Stimulated activated CD4-positive, alpha-beta T cell treated with anti-CD3 and anti-CD28 coated beads, Interleukin-12 subunit alpha, Interleukin-12 subunit beta, amount 100 ng/mL, for 4 hours (primary cell): ENCODE results near the gene ST3GAL3.

Source experiments
- DNase-seq: peaks from one replicate; pipeline ENCODE4 v3.0.0-alpha.2; 2020

ST3GAL3 gene, protein sequence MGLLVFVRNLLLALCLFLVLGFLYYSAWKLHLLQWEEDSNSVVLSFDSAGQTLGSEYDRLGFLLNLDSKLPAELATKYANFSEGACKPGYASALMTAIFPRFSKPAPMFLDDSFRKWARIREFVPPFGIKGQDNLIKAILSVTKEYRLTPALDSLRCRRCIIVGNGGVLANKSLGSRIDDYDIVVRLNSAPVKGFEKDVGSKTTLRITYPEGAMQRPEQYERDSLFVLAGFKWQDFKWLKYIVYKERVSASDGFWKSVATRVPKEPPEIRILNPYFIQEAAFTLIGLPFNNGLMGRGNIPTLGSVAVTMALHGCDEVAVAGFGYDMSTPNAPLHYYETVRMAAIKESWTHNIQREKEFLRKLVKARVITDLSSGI

DNA sequence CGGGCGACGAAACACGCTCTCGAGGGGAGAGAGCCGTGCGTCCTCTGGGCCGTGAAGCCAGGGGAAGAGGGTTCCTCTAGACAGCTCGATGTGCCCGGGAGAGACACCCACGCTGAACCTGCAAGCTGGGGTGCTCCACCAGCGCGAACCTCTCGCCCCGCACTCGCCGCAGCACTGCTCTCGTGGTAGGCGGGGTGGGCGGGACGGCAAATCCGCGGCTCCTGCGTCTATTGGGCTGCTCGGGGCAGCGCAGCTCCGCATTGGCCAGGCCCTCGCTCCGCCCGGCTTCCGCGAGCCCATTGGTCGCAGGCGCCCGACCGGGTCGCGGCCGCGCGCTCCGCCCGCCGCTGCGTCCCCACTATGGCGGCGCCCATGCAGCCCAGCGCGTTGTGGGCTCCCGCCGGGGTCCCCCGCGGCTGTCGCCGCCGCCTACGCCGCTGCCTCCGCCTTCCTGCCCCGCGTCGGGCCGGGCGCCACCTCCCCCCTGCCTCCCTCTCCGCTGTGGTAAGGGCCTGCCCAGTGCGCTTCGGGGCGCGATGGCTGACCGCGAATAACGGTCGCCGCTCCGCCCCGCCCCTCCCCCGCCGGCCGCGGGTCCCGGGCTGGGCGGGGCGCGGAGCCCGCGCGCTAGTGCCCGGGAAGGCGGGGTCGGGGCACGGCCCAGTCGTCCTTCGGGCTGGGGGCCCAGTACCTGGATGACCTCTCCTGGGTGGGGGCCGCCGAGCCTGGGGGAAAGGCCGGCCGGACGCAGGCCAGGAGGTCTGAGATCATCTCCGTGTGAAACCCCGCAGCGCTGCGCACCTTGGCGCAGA, at the start of gene ST3GAL3:
ST3GAL3 (plus strand) TSS at position 347 of the 812 bp plus-strand sequence. CDS start 28,727 bp downstream, outside the sequence.
- DNase-seq = peak; percentile 92

DNA sequence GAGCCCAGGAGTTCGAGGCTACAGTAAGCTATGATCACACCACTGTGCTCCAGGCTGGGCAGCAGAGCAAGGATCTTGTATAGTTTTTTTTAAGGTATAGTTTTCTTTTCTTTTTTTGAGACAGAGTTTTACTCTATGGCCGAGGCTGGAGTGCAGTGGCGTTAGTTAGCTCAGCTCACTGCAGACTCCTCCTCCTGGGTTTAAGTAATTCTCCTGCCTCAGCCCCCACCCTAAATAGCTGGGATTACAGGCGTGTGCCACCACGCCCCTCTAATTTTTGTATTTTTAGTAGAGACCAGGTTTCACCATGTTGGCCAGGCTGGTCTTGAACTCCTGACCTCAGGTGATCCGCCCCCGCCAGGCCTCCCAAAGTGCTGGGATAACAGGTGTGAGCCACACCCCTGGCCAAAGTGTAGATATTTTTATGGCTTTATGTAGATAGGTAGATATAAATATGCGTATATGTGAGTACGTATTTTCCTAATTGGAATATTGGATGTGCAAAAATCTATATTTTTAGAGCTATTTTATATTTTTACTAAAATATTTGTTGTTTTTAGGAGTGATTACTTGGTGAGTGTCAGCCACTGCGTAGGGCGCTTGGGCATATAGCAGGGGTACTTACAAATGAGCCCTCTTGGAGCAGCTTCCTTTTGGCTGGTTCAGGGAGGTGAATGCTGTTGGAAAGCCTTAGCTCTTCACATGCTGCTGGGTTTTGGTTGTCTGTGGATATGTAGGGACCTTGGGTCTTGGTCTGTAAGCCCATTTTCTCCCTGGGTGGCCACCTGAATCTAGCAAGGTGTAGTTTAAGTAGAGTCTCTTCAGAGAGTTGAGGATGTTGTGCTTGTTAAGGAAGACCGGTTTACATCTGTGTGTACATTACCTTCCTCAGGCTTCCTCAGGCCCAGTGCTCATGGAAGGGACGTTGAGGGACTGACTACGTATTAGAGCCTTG, 47.8 kb upstream of the ST3GAL3 start:
- DNase-seq = no peak

DNA sequence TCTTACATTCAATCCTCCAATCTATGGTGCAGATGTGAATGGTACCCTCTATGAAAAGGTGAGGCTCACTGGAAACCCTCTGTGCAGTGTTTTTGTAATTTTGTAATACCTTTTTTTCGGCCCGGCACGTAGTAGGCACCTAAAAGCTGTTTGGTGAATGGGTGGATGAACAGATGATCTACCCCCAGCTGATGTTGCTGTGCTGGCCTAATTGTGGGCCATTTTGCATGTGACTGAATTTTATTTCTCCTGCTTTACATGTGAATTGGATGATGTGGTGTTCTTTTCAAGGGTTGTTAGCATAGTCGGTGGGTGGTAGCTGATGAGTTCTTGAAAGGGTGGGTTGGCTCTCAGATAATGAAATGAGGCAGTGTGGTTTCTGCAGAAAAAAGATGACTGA, 47.0 kb upstream of the ST3GAL3 start:
- DNase-seq = no peak

DNA sequence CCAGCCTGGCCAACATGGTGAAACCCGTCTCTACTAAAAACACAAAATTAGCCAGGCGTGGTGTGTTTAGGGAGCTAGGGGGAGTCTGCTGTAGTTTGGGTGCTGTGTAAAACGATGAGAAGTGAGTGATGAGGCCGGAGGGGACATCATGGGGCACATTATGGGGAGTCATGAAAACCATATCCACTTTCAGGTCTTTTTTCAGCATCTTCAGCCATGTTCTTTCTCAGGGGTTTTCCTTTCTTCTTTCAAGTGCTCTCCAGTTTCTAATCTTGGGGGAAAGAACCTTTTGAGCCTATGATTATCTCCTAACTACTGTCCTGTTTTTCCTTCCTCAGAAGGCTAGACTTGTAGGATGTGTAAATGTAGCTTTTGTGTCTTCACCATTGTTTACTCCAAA, 43.0 kb upstream of the ST3GAL3 start:
- no peak for DNase-seq

DNA sequence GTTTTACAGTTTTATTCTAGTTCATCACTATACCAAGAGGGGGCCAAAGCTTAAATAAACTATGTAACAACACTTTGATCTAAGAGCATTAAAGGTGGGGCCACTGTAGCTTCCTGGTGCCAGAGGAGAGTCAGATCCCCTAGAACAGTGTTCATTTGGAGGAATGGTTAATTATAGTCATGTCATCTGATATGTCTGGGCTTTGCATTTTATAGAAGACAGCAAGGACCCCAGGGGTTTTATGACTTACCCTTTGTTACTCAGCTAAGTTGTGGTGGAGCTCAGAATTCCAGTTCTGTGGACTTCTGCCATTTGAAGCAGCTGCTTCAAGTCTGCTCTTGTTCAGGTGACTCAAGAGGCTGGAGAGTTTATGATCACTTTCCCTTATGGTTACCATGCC, 40.7 kb upstream of the ST3GAL3 start:
- DNase-seq = no peak

DNA sequence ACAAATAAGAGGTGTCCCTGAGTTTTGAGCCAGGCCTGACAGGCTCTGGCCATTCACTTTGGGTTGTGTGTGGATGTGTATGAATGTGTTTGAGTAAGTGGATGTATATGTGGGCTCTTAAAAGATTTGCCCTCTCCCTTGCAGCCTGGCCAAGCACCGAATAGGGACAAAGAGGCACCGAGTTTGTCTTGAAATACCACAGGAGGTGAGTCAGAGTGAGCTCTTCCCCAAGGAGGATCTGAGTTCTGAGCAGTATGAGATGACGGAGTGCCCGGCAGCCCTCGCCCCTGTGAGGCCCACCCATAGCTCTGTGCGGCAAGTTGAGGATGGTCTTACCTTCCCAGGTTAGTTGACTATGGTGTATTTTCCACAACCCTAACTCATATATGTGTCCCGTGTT, 38.4 kb upstream of the ST3GAL3 start:
- DNase-seq = no peak

GRCh38 chr1:43669878-43670277, 37.5 kb upstream of the ST3GAL3 start:
- DNase-seq = no peak

DNA sequence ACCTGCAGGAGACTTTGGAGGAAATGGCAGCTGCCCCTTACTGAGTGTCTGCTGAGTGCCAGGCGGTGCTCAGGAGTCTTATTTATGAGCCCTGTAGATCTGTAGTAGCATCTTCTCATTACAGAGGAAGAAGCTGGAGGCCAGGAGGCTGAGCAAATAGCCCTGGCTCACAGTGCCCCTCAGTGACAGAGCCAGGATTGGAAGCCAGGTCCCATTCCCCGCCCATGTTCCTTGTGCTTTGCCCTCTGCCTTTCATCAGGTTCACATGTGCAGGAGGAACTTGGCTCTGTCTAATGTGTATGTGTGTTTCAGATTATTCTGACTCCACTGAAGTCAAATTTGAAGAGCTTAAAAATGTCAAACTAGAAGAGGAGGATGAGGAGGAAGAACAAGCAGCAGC, 36.1 kb upstream of the ST3GAL3 start:
- no peak for DNase-seq

GRCh38 chr1:43671626-43672330, 35.6 kb upstream of the ST3GAL3 start:
- no peak for DNase-seq

- no peak for DNase-seq
Observed at GRCh38 chr1:43673261-43673660, 34.1 kb upstream of the ST3GAL3 start.

DNA sequence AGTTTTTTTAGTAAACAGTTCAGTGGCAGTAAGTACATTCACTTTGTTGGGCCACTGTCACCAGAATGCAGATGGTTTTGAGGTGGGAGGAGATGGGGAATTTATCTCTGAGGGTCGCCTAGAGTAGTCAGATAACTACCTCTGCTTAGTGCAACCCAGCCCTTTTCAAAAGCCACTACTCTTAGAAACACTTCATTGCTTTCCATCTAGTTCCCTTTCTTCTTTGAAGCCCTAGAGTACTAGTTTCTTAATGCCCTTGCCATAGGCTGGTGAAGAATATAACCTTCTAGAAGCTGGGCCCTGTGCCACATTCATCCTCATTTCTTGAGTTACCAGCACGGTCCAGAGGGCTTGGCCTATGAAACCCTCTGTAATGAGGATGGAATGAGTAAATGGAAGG, 28.4 kb upstream of the ST3GAL3 start:
- DNase-seq = no peak

DNA sequence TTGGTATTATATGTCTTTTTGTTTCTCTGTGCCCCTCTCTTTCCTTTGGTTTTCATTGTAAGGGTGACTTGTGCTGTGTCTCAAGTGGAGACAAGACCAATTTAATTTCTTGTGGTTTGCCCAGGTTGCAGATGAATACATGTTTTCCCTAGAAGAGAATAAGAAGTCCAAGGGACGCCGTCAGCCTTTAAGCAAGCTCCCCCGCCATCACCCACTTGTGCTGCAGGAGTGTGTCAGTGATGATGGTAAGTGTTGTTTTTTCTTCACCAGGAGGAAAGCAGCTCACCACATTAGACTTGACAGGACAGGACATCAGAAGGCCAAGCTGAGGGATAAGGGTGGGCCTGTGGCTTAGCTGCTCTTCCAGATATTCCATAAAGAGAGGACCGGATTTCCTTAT, 23.8 kb upstream of the ST3GAL3 start:
- no peak for DNase-seq

- DNase-seq = no peak
Observed at GRCh38 chr1:43686801-43687200, 20.5 kb upstream of the ST3GAL3 start.

- no peak for DNase-seq
Observed at GRCh38 chr1:43687301-43688108, 19.8 kb upstream of the ST3GAL3 start.

DNA sequence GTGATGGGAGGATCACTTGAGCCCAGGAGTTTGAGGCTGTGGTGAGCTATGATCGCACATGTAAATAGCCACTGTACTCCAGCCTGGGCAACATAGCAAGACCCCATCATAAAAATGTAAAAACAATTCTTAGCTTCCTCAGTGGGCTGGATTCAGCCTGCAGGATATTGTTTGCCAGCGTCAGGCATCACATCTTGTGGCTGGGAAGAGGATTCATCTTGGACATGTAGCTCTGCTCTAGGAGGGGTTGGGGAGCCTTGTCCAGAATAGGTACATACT, 19.3 kb upstream of the ST3GAL3 start:
- DNase-seq = no peak

DNA sequence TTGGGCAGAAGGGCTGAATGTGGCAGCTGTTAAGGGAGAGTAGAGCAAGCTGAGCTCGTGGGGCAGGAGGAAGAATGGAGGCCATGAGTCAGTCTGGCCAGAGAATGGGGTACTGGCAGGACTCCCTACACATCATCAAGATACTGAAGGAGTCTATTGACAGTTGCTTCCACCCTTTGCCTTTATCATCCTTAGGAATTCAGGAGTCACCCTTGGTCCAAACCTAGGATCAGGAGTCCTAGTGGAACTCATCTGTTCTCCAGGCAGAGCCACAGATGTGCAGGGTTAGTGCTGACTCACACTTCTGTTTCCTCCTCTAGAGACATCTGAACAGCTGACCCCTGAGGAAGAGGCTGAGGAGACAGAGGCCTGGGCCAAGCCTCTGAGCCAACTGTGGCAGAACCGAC, 18.7 kb upstream of the ST3GAL3 start:
- DNase-seq = no peak

GRCh38 chr1:43689289-43689688, 18.0 kb upstream of the ST3GAL3 start:
- DNase-seq = no peak

DNA sequence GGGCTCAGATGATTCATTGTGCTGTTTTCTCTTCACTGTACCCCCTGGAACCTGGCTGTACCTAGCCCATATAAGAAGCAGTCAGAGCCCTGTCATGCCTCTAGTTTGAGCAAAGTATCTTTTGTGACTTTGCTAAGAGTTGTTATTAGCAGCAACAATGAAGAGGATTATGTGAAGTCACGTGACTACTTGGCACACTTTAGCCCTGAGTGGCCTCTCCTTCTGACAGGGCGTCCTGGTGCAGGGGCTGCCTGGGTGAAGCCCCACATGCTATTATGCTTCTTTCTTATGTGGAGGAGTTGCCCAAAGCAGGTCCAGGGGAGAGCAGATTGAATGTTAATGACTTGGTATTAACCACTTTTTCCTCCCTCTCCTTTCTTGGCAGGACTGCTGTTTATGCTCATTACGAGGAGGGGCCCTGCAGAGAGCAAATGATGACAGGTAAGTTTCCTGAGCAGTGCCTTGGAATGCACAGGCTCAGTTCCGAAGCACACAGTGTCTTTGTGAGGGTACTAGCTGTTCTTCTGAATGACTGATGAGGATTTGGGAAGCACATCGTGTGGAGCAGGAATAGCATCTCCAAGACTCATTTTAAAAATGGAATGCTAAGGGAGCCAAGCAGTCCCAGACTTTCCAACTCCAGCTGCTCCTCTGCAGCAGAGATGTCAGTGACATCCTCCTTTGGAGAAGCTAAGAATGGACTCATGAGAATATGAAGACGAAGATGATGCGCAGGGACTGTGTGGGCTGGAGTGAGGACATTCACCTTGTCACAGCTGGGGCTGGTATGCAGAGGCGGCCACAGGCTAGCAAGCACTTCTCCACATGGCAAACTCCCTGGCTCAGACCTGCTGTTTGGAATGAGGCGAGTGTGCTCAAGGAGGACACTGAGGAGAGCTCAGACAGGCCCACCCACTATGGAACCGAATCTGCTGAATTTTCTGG, 15.2 kb upstream of the ST3GAL3 start:
- DNase-seq = no peak

DNA sequence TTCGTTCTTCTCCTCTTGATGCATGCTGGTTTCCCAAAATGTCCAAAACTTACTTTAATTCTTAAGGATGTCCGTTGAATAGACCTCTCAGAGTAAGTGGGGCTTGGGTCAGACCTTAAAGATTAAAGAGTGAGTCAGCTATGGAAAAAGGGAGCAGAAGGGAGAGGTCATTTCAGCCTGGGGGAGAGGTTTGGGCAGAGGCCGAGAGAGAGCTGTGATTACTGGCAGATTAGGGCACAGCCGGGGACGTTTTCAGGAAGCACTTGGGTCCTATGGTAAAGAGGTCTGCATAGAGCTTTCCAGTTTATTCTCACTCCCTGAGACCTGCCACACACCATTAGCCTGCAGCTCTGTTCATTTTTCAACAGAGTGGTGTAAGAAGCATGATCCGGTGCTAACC, 14.0 kb upstream of the ST3GAL3 start:
- DNase-seq = no peak

GRCh38 chr1:43699281-43699680, 8.1 kb upstream of the ST3GAL3 start:
- DNase-seq = no peak

- DNase-seq = no peak
Observed at GRCh38 chr1:43703836-43704235, 3.5 kb upstream of the ST3GAL3 start.
